MCF 10A (cell line): ENCODE data around the gene BCORL1. TPM values are rescaled to one million over a fixed set of nuclear protein-coding genes. Genes with fewer than 3 reads are reported as not detected.
A peak's percentile ranks its signal among the peaks of the same experiment; 100 is the strongest.

Experiments
- BruUV-seq: library from RNA; stranded (reverse); fragments of 400-500 nt; replicated peaks from 2 replicates; lab custom pipeline; 2021; lab: Mats Ljungman, UMichigan
- CTCF ChIA-PET: fragments of 300-600 bp; sonication (Branson Sonifier 250); formaldehyde crosslinking; extraction: SDS; loops from one replicate; lab custom pipeline; 2021; ENCODE audit warnings: antibody characterized with exemption, inconsistent platforms; lab: Yijun Ruan, JAX
- POLR2A ChIA-PET: fragments of 300-600, 350-650 bp; sonication (Branson Sonifier 250); formaldehyde crosslinking; extraction: SDS; loops from one replicate; lab custom pipeline; 2020; ENCODE audit warnings: antibody characterized with exemption, inconsistent platforms; lab: Yijun Ruan, JAX
- DNase-seq: peaks from one replicate; pipeline ENCODE4 v3.0.0-alpha.2; 2018; ENCODE audit not compliant: unreplicated experiment
- H3K27ac Mint-ChIP-seq: one replicate; pipeline ENCODE4 v1.8.0; 2022; ENCODE audit warnings: mild to moderate bottlenecking, low read depth, mixed read lengths; ENCODE audit not compliant: unreplicated experiment
- H3K27me3 Mint-ChIP-seq: one replicate; pipeline ENCODE4 v1.8.0; 2022; ENCODE audit warnings: mixed read lengths; ENCODE audit not compliant: insufficient read depth, unreplicated experiment
- H3K36me3 Mint-ChIP-seq: one replicate; pipeline ENCODE4 v1.8.0; 2022; ENCODE audit warnings: mild to moderate bottlenecking, moderate library complexity, mixed read lengths; ENCODE audit not compliant: insufficient read depth, unreplicated experiment
- H3K4me1 Mint-ChIP-seq: one replicate; pipeline ENCODE4 v1.8.0; 2022; ENCODE audit warnings: mixed read lengths; ENCODE audit not compliant: insufficient read depth, unreplicated experiment
- H3K4me3 Mint-ChIP-seq: one replicate; pipeline ENCODE4 v1.8.0; 2022; ENCODE audit warnings: mild to moderate bottlenecking, moderate library complexity, mixed read lengths; ENCODE audit not compliant: unreplicated experiment
- H3K9me3 Mint-ChIP-seq: one replicate; pipeline ENCODE4 v1.8.0; 2022; ENCODE audit warnings: mixed read lengths; ENCODE audit not compliant: unreplicated experiment
- CTCF ChIP-seq: fragments of 200-600 bp; IDR thresholded peaks from one replicate; pipeline ENCODE4 v1.8.0; 2022; ENCODE audit warnings: antibody characterized with exemption, mild to moderate bottlenecking; ENCODE audit not compliant: unreplicated experiment
- intact Hi-C: fragments of 100-400 bp; cut with micrococcal nuclease; formaldehyde crosslinking; loops from 2 replicates; pipeline ENCODE4 v1.14.1; 2022
- total RNA-seq: library from RNA; stranded (reverse); gene quantifications from 2 replicates; pipeline ENCODE4 v1.2.3, GENCODE V29; 2022

The BCORL1 gene
- total RNA-seq, 1 experiment from 2014 or later = 2.9 TPM

GRCh38 chrX:129961180-129962083 lies 21.0 kb upstream of the BCORL1 start:
- peak; percentile 58 for DNase-seq
- ChIA-PET CTCF (interaction anchor here (0.6 to 1.3 kb wide), 6 partner anchors 27 to 323 kb away, joined by 3 to 6 read pairs (median 3); no protein-coding TSS in a partner anchor), POLR2A (interaction anchor here (0.6 to 1.4 kb wide), 2 partner anchors 13 to 55 kb away, joined by 4 to 5 read pairs; partner anchors contain the start of gene UTP14A)
- Mint-ChIP-seq H3K4me1 (no peaks in the 10 kb centered on the region), H3K27ac (no peak overlapping the region), H3K36me3 (no peaks in the 10 kb centered on the region), H3K4me3 (peak overlapping the region; percentile 29), H3K9me3 (no peaks in the 10 kb centered on the region), H3K27me3 (peaks cover 3% of the 10 kb centered on the region)
- intact Hi-C loops = no loop called here
- BruUV-seq = no TSS peak
- TF ChIP-seq CTCF = no peak

GRCh38 chrX:129963729-129964128 lies 18.7 kb upstream of the BCORL1 start:
- no TSS peak for BruUV-seq
- no peaks in the 10 kb centered on the region for H3K9me3 Mint-ChIP-seq
- POLR2A ChIA-PET = no interaction called here

GRCh38 chrX:129965166-129965565 lies 17.3 kb upstream of the BCORL1 start:
- H3K27ac Mint-ChIP-seq = no peak overlapping the region
- no peak for DNase-seq
- ChIA-PET POLR2A (no interaction called here), CTCF (no interaction called here)
- no TSS peak for BruUV-seq
- intact Hi-C loops = no loop called here
- TF ChIP-seq CTCF = no peak
- H3K4me3 Mint-ChIP-seq = no peak overlapping the region
- H3K36me3 Mint-ChIP-seq = no peaks in the 10 kb centered on the region
- H3K9me3 Mint-ChIP-seq = no peaks in the 10 kb centered on the region
- H3K4me1 Mint-ChIP-seq = no peaks in the 10 kb centered on the region
- no peaks in the 10 kb centered on the region for H3K27me3 Mint-ChIP-seq

More at GRCh38 chrX:129963729-129964128, 18.7 kb upstream of the BCORL1 start:
- CTCF ChIA-PET = no interaction called here
- no peaks in the 10 kb centered on the region for H3K27me3 Mint-ChIP-seq
- intact Hi-C loops = no loop called here
- H3K4me3 Mint-ChIP-seq = no peak overlapping the region
- no peak for DNase-seq
- H3K27ac Mint-ChIP-seq = no peak overlapping the region
- no peak for TF ChIP-seq CTCF
- no peaks in the 10 kb centered on the region for H3K36me3 Mint-ChIP-seq
- H3K4me1 Mint-ChIP-seq = no peaks in the 10 kb centered on the region

- Mint-ChIP-seq H3K36me3 (no peaks in the 10 kb centered on the region), H3K9me3 (no peaks in the 10 kb centered on the region), H3K4me1 (no peaks in the 10 kb centered on the region), H3K4me3 (no peak overlapping the region), H3K27ac (no peak overlapping the region), H3K27me3 (peaks cover 28% of the 10 kb centered on the region)
- DNase-seq = no peak
- no peak for TF ChIP-seq CTCF
- CTCF ChIA-PET = interaction anchor here (0.6 kb wide), 2 partner anchors 198 to 328 kb away, joined by 3 read pairs; no protein-coding TSS in a partner anchor
- intact Hi-C loops = no loop called here
- no TSS peak for BruUV-seq
- POLR2A ChIA-PET = no interaction called here
Measured at GRCh38 chrX:129968968-129969367, 13.5 kb upstream of the BCORL1 start.
